Osteoblast (primary cell): ENCODE data around the gene EPHA8. TPM values are rescaled to one million over a fixed set of nuclear protein-coding genes. Genes with fewer than 3 reads are reported as not detected.
A peak's percentile ranks its signal among the peaks of the same experiment; 100 is the strongest.

ENCODE experiments used
- DNase-seq: peaks from one replicate; pipeline ENCODE4 v3.0.0; 2011; ENCODE audit warnings: low spot score, mixed read lengths; ENCODE audit not compliant: insufficient read length; ENCODE audit errors: missing footprints
- H2AFZ ChIP-seq: 2 replicates; pipeline ENCODE4 v1.6.0; 2011; ENCODE audit warnings: mild to moderate bottlenecking, low read length
- H3K27ac ChIP-seq: 2 replicates; pipeline ENCODE4 v1.5.1; 2011; ENCODE audit warnings: mild to moderate bottlenecking, low read depth, low read length, moderate library complexity
- H3K27me3 ChIP-seq: 2 replicates; pipeline ENCODE4 v1.6.0; 2012; ENCODE audit warnings: mild to moderate bottlenecking, control low read depth, inconsistent platforms, low read length, moderate library complexity; ENCODE audit not compliant: insufficient read depth
- H3K36me3 ChIP-seq: 2 replicates; pipeline ENCODE4 v1.5.1; 2011; ENCODE audit warnings: mild to moderate bottlenecking, low read length, control low read depth, moderate library complexity; ENCODE audit not compliant: insufficient read depth
- H3K4me1 ChIP-seq: 2 replicates; pipeline ENCODE4 v1.5.1; 2011; ENCODE audit warnings: mild to moderate bottlenecking, low read length, control low read depth, moderate library complexity; ENCODE audit not compliant: insufficient read depth
- H3K4me2 ChIP-seq: 2 replicates; pipeline ENCODE4 v1.6.0; 2011; ENCODE audit warnings: mild to moderate bottlenecking, low read length; ENCODE audit not compliant: insufficient read depth
- H3K4me3 ChIP-seq: fragments of 200-600 bp; sonication (generic); 3 replicates; pipeline ENCODE4 v1.5.1; 2012; ENCODE audit warnings: mild to moderate bottlenecking, low read length, inconsistent platforms; ENCODE audit not compliant: insufficient read depth
- H3K79me2 ChIP-seq: 2 replicates; pipeline ENCODE4 v1.6.0; 2012; ENCODE audit warnings: mild to moderate bottlenecking, low read length, control low read depth, inconsistent platforms; ENCODE audit not compliant: insufficient read depth
- H3K9me3 ChIP-seq: 2 replicates; pipeline ENCODE4 v1.5.1; 2011; ENCODE audit warnings: low read depth, low read length, control low read depth
- H4K20me1 ChIP-seq: 2 replicates; pipeline ENCODE4 v1.6.0; 2012; ENCODE audit warnings: mild to moderate bottlenecking, low read length, control low read depth; ENCODE audit not compliant: insufficient read depth
- total RNA-seq: library from RNA; depleted of rRNA; stranded (reverse); fragments of >200 nt; gene quantifications from 2 replicates; pipeline ENCODE4 v1.2.3, GENCODE V29; 2012
- TF ChIP-seq, protein P1 (sequence below): IDR thresholded peaks from 2 replicates; pipeline ENCODE4 v1.5.1; 2011; ENCODE audit warnings: mild to moderate bottlenecking, low read depth, low read length, moderate library complexity; ENCODE audit errors: extremely low read depth

The EPHA8 gene
- total RNA-seq, 1 donor = not detected

- TF ChIP-seq, protein P1, sequence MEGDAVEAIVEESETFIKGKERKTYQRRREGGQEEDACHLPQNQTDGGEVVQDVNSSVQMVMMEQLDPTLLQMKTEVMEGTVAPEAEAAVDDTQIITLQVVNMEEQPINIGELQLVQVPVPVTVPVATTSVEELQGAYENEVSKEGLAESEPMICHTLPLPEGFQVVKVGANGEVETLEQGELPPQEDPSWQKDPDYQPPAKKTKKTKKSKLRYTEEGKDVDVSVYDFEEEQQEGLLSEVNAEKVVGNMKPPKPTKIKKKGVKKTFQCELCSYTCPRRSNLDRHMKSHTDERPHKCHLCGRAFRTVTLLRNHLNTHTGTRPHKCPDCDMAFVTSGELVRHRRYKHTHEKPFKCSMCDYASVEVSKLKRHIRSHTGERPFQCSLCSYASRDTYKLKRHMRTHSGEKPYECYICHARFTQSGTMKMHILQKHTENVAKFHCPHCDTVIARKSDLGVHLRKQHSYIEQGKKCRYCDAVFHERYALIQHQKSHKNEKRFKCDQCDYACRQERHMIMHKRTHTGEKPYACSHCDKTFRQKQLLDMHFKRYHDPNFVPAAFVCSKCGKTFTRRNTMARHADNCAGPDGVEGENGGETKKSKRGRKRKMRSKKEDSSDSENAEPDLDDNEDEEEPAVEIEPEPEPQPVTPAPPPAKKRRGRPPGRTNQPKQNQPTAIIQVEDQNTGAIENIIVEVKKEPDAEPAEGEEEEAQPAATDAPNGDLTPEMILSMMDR = no peak
- Histone ChIP-seq H2AFZ (no peak overlapping the region), H3K79me2 (no peaks in the 10 kb centered on the region), H3K4me2 (no peak overlapping the region), H3K4me1 (no peaks in the 10 kb centered on the region), H3K27ac (no peak overlapping the region), H3K4me3 (no peak overlapping the region), H3K9me3 (no peaks in the 10 kb centered on the region), H3K27me3 (peaks cover 19% of the 10 kb centered on the region), H3K36me3 (no peaks in the 10 kb centered on the region), H4K20me1 (no peaks in the 10 kb centered on the region)
- peak; percentile 84 for DNase-seq
Measured at GRCh38 chr1:22607154-22607553, 43.9 kb downstream of the EPHA8 start.

GRCh38 chr1:22608361-22608760 is 45.1 kb downstream of the EPHA8 start:
- DNase-seq = peak; percentile 31
- H3K27me3 ChIP-seq = peaks cover 19% of the 10 kb centered on the region
- no peaks in the 10 kb centered on the region for H3K79me2 ChIP-seq
- H4K20me1 ChIP-seq = no peaks in the 10 kb centered on the region
- H3K4me1 ChIP-seq = no peaks in the 10 kb centered on the region
- no peak overlapping the region for H2AFZ ChIP-seq
- H3K36me3 ChIP-seq = no peaks in the 10 kb centered on the region
- no peak overlapping the region for H3K4me2 ChIP-seq
- TF ChIP-seq, protein P1 = no peak
- H3K27ac ChIP-seq = no peak overlapping the region
- H3K4me3 ChIP-seq = no peak overlapping the region
- H3K9me3 ChIP-seq = no peaks in the 10 kb centered on the region

GRCh38 chr1:22609291-22609690 is 46.0 kb downstream of the EPHA8 start:
- Histone ChIP-seq H3K4me1 (no peaks in the 10 kb centered on the region), H3K36me3 (no peaks in the 10 kb centered on the region), H3K4me2 (no peak overlapping the region), H3K4me3 (no peak overlapping the region), H3K79me2 (no peaks in the 10 kb centered on the region), H3K9me3 (no peaks in the 10 kb centered on the region), H2AFZ (no peak overlapping the region), H3K27me3 (peaks cover 13% of the 10 kb centered on the region), H3K27ac (no peak overlapping the region), H4K20me1 (no peaks in the 10 kb centered on the region)
- TF ChIP-seq, protein P1 = no peak
- peak; percentile 23 for DNase-seq

DNA sequence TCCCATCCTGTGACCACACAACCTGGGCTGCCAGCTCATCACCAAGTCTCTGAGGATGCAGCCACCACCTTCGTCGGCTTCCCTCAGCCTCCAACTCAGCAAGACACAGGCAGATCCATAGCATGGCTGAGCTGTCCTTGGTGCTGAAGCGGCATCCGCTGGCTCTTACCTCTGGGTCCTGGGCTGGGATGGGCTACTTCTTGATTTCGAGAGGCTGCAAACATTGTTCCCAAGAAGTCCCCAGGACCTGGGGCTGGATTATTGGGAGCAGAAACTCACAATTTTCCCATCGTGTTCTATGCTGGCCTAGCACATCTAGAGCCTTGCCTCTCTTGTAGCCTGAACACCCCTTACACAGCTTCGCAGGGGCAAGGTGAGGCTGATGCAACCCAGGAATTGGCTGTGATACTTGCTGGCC is 48.2 kb downstream of the EPHA8 start:
- H3K27ac ChIP-seq = no peak overlapping the region
- no peaks in the 10 kb centered on the region for H3K4me1 ChIP-seq
- no peaks in the 10 kb centered on the region for H4K20me1 ChIP-seq
- H3K79me2 ChIP-seq = no peaks in the 10 kb centered on the region
- DNase-seq = peak; percentile 87
- no peak overlapping the region for H2AFZ ChIP-seq
- H3K4me2 ChIP-seq = no peak overlapping the region
- TF ChIP-seq, protein P1 = no peak
- H3K27me3 ChIP-seq = peaks cover 7% of the 10 kb centered on the region
- H3K9me3 ChIP-seq = no peaks in the 10 kb centered on the region
- no peaks in the 10 kb centered on the region for H3K36me3 ChIP-seq
- no peak overlapping the region for H3K4me3 ChIP-seq
